ENCODE results near the gene TGFBR3L.

DNA sequence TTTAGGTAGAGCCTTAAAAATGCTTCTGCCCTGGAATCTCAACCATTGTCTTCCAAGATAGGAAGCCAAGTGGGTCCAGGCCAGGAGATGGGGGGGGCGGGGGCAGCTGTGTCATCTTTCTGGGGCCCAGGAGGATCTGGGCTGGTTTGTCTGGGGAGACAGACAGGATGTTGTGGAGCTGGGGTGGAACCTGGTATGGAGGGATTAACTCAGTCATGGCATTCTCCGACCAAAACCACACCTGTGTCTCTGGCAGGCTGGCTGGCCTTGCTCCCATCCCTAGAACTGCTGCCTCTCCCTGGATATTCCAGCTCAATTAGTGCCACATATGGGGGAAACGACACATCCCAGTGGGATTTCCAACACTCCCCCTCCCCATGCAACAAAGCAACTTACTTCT lies 13.7 kb upstream of the TGFBR3L start:
- TF ChIP-seq, protein P1, sequence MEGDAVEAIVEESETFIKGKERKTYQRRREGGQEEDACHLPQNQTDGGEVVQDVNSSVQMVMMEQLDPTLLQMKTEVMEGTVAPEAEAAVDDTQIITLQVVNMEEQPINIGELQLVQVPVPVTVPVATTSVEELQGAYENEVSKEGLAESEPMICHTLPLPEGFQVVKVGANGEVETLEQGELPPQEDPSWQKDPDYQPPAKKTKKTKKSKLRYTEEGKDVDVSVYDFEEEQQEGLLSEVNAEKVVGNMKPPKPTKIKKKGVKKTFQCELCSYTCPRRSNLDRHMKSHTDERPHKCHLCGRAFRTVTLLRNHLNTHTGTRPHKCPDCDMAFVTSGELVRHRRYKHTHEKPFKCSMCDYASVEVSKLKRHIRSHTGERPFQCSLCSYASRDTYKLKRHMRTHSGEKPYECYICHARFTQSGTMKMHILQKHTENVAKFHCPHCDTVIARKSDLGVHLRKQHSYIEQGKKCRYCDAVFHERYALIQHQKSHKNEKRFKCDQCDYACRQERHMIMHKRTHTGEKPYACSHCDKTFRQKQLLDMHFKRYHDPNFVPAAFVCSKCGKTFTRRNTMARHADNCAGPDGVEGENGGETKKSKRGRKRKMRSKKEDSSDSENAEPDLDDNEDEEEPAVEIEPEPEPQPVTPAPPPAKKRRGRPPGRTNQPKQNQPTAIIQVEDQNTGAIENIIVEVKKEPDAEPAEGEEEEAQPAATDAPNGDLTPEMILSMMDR (IDR thresholded peaks at IDR 0.05), result no peak
- TF ChIP-seq POLR2A (IDR thresholded peaks at IDR 0.05), result no peak
